ENCODE measurements around the gene GATAD2B.

GATAD2B gene

GRCh38 chr1:153881751-153882150 is 41.0 kb downstream of the GATAD2B start:
- Histone ChIP-seq H3K9ac (no peak overlapping the region), H3K27me3 (ENCODE audit: insufficient read depth, low read depth) (no peaks in the 10 kb centered on the region), H3K36me3 (ENCODE audit: insufficient read depth) (no peaks in the 10 kb centered on the region), H2AFZ (ENCODE audit: low read depth) (no peak overlapping the region), H3K4me3 (IDR thresholded peaks at IDR 0.05; ENCODE audit: insufficient read depth, low read depth, low read length) (no peak overlapping the region), H4K20me1 (ENCODE audit: insufficient read depth) (peaks cover 12% of the 10 kb centered on the region; the same call in 1 of the 2 replicates), H3K79me2 (ENCODE audit: insufficient read depth, low read depth) (peaks cover 98% of the 10 kb centered on the region), H3K4me2 (no peak overlapping the region), H3K4me1 (ENCODE audit: low read depth, poor library complexity, severe bottlenecking) (no peaks in the 10 kb centered on the region), H3K27ac (no peak overlapping the region)
- TF ChIP-seq, protein P1, sequence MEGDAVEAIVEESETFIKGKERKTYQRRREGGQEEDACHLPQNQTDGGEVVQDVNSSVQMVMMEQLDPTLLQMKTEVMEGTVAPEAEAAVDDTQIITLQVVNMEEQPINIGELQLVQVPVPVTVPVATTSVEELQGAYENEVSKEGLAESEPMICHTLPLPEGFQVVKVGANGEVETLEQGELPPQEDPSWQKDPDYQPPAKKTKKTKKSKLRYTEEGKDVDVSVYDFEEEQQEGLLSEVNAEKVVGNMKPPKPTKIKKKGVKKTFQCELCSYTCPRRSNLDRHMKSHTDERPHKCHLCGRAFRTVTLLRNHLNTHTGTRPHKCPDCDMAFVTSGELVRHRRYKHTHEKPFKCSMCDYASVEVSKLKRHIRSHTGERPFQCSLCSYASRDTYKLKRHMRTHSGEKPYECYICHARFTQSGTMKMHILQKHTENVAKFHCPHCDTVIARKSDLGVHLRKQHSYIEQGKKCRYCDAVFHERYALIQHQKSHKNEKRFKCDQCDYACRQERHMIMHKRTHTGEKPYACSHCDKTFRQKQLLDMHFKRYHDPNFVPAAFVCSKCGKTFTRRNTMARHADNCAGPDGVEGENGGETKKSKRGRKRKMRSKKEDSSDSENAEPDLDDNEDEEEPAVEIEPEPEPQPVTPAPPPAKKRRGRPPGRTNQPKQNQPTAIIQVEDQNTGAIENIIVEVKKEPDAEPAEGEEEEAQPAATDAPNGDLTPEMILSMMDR (conservative IDR thresholded peaks at IDR 0.05; ENCODE audit: low read depth, low read length): no peak

GRCh38 chr1:153880962-153881361 is 41.8 kb downstream of the GATAD2B start:
- H3K4me2 ChIP-seq: no peak overlapping the region

DNA sequence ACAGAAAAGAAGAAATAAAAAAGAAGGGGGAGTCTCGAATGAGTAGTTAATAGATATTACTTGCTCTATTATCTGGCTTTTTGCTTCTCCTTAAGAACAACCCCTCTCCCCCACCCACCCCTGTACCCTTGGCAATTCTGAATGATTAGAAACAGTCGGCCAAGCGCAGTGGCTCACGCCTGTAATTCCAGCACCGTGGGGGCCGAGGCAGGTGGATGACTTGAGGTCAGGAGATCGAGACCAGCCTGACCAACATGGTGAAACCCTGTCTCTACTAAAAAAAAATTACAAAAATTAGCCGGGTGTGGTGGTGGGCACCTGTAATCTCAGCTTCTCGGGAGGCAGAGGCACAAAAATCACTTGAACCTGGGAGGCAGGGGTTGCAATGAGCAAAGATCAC is 42.7 kb downstream of the GATAD2B start:
- H3K79me2 ChIP-seq (ENCODE audit: insufficient read depth, low read depth): peaks cover 95% of the 10 kb centered on the region
- no peak overlapping the region for H3K4me2 ChIP-seq
- no peak overlapping the region for H3K9ac ChIP-seq
- no peaks in the 10 kb centered on the region for H3K27me3 ChIP-seq (ENCODE audit: insufficient read depth, low read depth)
- no peak overlapping the region for H3K27ac ChIP-seq
- peaks cover 7% of the 10 kb centered on the region; the same call in 1 of the 2 replicates for H4K20me1 ChIP-seq (ENCODE audit: insufficient read depth)
- TF ChIP-seq, protein P1 (conservative IDR thresholded peaks at IDR 0.05; ENCODE audit: low read depth, low read length): no peak
- H3K4me1 ChIP-seq (ENCODE audit: low read depth, poor library complexity, severe bottlenecking): peaks cover 2% of the 10 kb centered on the region
- no peaks in the 10 kb centered on the region for H3K36me3 ChIP-seq (ENCODE audit: insufficient read depth)
- H3K4me3 ChIP-seq (IDR thresholded peaks at IDR 0.05; ENCODE audit: insufficient read depth, low read depth, low read length): no peak overlapping the region
- H2AFZ ChIP-seq (ENCODE audit: low read depth): no peak overlapping the region

More at GRCh38 chr1:153880962-153881361, 41.8 kb downstream of the GATAD2B start:
- Histone ChIP-seq H2AFZ (ENCODE audit: low read depth) (no peak overlapping the region), H3K4me1 (ENCODE audit: low read depth, poor library complexity, severe bottlenecking) (no peaks in the 10 kb centered on the region), H3K27ac (no peak overlapping the region), H3K9ac (no peak overlapping the region), H4K20me1 (ENCODE audit: insufficient read depth) (peaks cover 10% of the 10 kb centered on the region; the same call in 1 of the 2 replicates), H3K27me3 (ENCODE audit: insufficient read depth, low read depth) (no peaks in the 10 kb centered on the region), H3K36me3 (ENCODE audit: insufficient read depth) (no peaks in the 10 kb centered on the region), H3K4me3 (IDR thresholded peaks at IDR 0.05; ENCODE audit: insufficient read depth, low read depth, low read length) (no peak overlapping the region), H3K79me2 (ENCODE audit: insufficient read depth, low read depth) (peaks cover 97% of the 10 kb centered on the region)
- TF ChIP-seq, protein P1 (conservative IDR thresholded peaks at IDR 0.05; ENCODE audit: low read depth, low read length): no peak

DNA sequence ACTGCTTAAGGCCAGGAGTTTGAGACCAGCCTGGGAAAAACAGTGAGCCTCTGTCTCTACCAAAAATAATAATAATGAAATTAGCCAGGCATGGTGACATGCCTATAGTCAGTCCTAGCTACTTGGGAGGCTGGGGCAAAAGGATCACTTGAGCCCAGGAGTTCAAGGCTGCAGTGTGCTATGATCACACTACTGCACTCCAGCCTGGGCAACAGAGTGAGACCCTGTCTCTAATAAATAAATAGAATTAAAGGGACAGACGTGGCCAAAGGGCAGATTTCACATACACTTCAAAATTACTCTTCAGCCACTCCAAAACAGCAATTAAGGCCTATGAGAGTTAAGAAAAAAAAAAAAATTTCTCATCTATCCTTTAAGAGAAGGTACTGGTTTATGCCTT is 45.7 kb downstream of the GATAD2B start:
- Histone ChIP-seq H2AFZ (ENCODE audit: low read depth) (no peak overlapping the region), H3K4me1 (ENCODE audit: low read depth, poor library complexity, severe bottlenecking) (peaks cover 3% of the 10 kb centered on the region), H3K4me2 (no peak overlapping the region), H3K27ac (no peak overlapping the region), H3K27me3 (ENCODE audit: insufficient read depth, low read depth) (no peaks in the 10 kb centered on the region), H3K79me2 (ENCODE audit: insufficient read depth, low read depth) (peaks cover 93% of the 10 kb centered on the region), H4K20me1 (ENCODE audit: insufficient read depth) (peaks cover 8% of the 10 kb centered on the region; the same call in 1 of the 2 replicates), H3K4me3 (IDR thresholded peaks at IDR 0.05; ENCODE audit: insufficient read depth, low read depth, low read length) (no peak overlapping the region), H3K36me3 (ENCODE audit: insufficient read depth) (no peaks in the 10 kb centered on the region), H3K9ac (no peak overlapping the region)
- TF ChIP-seq, protein P1 (conservative IDR thresholded peaks at IDR 0.05; ENCODE audit: low read depth, low read length): no peak
